MG63 (cell line): ENCODE data around the gene SLC13A5. TPM values are rescaled to one million over a fixed set of nuclear protein-coding genes. Genes with fewer than 3 reads are reported as not detected.
A peak's percentile ranks its signal among the peaks of the same experiment; 100 is the strongest.

Source experiments
- DNase-seq: peaks from one replicate; pipeline ENCODE4 v3.0.0-alpha.2; 2020
- H3K27me3 ChIP-seq: fragments of 250-450 bp; sonication (Bioruptor Pico); 2 replicates; pipeline ENCODE4 v1.5.1; 2020; ENCODE audit warnings: mild to moderate bottlenecking, moderate library complexity
- H3K36me3 ChIP-seq: fragments of 250-450 bp; sonication (Bioruptor Pico); 2 replicates; pipeline ENCODE4 v1.5.1; 2020; ENCODE audit warnings: mild to moderate bottlenecking, moderate library complexity
- H3K4me3 ChIP-seq: fragments of 250-450 bp; sonication (Bioruptor Pico); 2 replicates; pipeline ENCODE4 v1.5.1; 2020; ENCODE audit warnings: mild to moderate bottlenecking, moderate library complexity
- H3K9me3 ChIP-seq: fragments of 250-450 bp; sonication (Bioruptor Pico); 2 replicates; pipeline ENCODE4 v1.5.1; 2020; ENCODE audit warnings: mild to moderate bottlenecking, moderate library complexity
- total RNA-seq: library from RNA; depleted of rRNA; stranded (reverse); fragments of >200 nt; shearing (Covaris generic); gene quantifications from 2 replicates; pipeline ENCODE4 v1.2.3, GENCODE V29; 2014; ENCODE audit warnings: low replicate concordance; rRNA removed

The SLC13A5 gene
- total RNA-seq, 1 experiment from 2014 or later = not detected

- Histone ChIP-seq H3K36me3 (peaks cover 20% of the 10 kb centered on the region), H3K4me3 (peak overlapping the region; percentile 63), H3K9me3 (no peaks in the 10 kb centered on the region), H3K27me3 (no peaks in the 10 kb centered on the region)
- no peak for DNase-seq
Measured at GRCh38 chr17:6639014-6639585, 74.1 kb downstream of the SLC13A5 start.

GRCh38 chr17:6638046-6638908, 74.9 kb downstream of the SLC13A5 start:
- no peak for DNase-seq
- no peak overlapping the region for H3K4me3 ChIP-seq
- H3K27me3 ChIP-seq = no peaks in the 10 kb centered on the region
- peaks cover 21% of the 10 kb centered on the region for H3K36me3 ChIP-seq
- H3K9me3 ChIP-seq = no peaks in the 10 kb centered on the region

- H3K27me3 ChIP-seq = no peaks in the 10 kb centered on the region
- peaks cover 27% of the 10 kb centered on the region for H3K36me3 ChIP-seq
- DNase-seq = no peak
- H3K4me3 ChIP-seq = no peak overlapping the region
- H3K9me3 ChIP-seq = no peaks in the 10 kb centered on the region
Measured at GRCh38 chr17:6637458-6637840, 75.7 kb downstream of the SLC13A5 start.

GRCh38 chr17:6636616-6637457, 76.3 kb downstream of the SLC13A5 start:
- Histone ChIP-seq H3K4me3 (no peak overlapping the region), H3K27me3 (no peaks in the 10 kb centered on the region), H3K36me3 (peaks cover 27% of the 10 kb centered on the region), H3K9me3 (no peaks in the 10 kb centered on the region)
- no peak for DNase-seq

GRCh38 chr17:6636105-6636504, 77.1 kb downstream of the SLC13A5 start:
- H3K27me3 ChIP-seq = no peaks in the 10 kb centered on the region
- H3K9me3 ChIP-seq = no peaks in the 10 kb centered on the region
- peaks cover 27% of the 10 kb centered on the region for H3K36me3 ChIP-seq
- no peak overlapping the region for H3K4me3 ChIP-seq
- DNase-seq = no peak

Other genes with a start within 250 kb of the SLC13A5 start
- 1.4 and 2.0 TPM in 2 replicates for gene PITPNM3, start 156.8 kb downstream of the SLC13A5 start, total RNA-seq
- gene KIAA0753, start 72.7 kb downstream of the SLC13A5 start, total RNA-seq = 5.7 and 8.0 TPM in 2 replicates
- 54.8 and 127 TPM in 2 replicates for gene TXNDC17, start 72.3 kb downstream of the SLC13A5 start, total RNA-seq
- 7.7 and 10.6 TPM in 2 replicates for gene MED31, start 61.8 kb downstream of the SLC13A5 start, total RNA-seq
- gene C17orf100, start 61.6 kb downstream of the SLC13A5 start, total RNA-seq = 1.9 and 2.9 TPM in 2 replicates
- 4.2 and 4.9 TPM in 2 replicates for gene XAF1, start 42.7 kb upstream of the SLC13A5 start, total RNA-seq
- gene FBXO39, start 62.8 kb upstream of the SLC13A5 start, total RNA-seq = not detected in 2 replicates
- not detected in 2 replicates for gene TEKT1, start 118.4 kb upstream of the SLC13A5 start, total RNA-seq